BJ (cell line): ENCODE data around the gene SLC39A6. TPM values are rescaled to one million over a fixed set of nuclear protein-coding genes. Genes with fewer than 3 reads are reported as not detected.

Source experiments
- CTCF ChIA-PET: fragments of 350-600 bp; formaldehyde crosslinking; extraction: SDS; loops from one replicate; lab custom pipeline; 2021; ENCODE audit warnings: antibody characterized with exemption, inconsistent platforms; lab: Yijun Ruan, JAX
- POLR2A ChIA-PET: fragments of 300-600 bp; sonication (Branson Sonifier 250); formaldehyde crosslinking; extraction: SDS; loops from one replicate; lab custom pipeline; 2021; ENCODE audit warnings: antibody characterized with exemption; lab: Charles Lee
- DNase-seq: peaks from one replicate; pipeline ENCODE4 v3.0.0-alpha.2; 2011; ENCODE audit warnings: low read depth
- H3K27me3 ChIP-seq: 2 replicates; pipeline ENCODE4 v1.6.0; 2011; ENCODE audit warnings: low read length; ENCODE audit not compliant: control insufficient read depth, insufficient read depth
- H3K36me3 ChIP-seq: 2 replicates; pipeline ENCODE4 v1.5.1; 2011; ENCODE audit warnings: low read length; ENCODE audit not compliant: control insufficient read depth, insufficient read depth
- H3K4me3 ChIP-seq: 2 replicates; pipeline ENCODE4 v1.5.1; 2011; ENCODE audit warnings: low read depth, mild to moderate bottlenecking, control low read depth, low read length
- polyA plus RNA-seq: library from polyadenylated mRNA; depleted of rRNA; stranded (reverse); fragments of >200 nt; gene quantifications from 2 replicates; pipeline ENCODE4 v1.2.3, GENCODE V29; 2011
- TF ChIP-seq, protein P1 (sequence below): IDR thresholded peaks from 2 replicates; pipeline ENCODE4 v1.5.1; 2011; ENCODE audit warnings: low read depth, mild to moderate bottlenecking, control low read depth, inconsistent platforms, low read length, moderate library complexity; ENCODE audit not compliant: insufficient read depth

SLC39A6 gene
- polyA plus RNA-seq, 1 experiment = 99.2 TPM

DNA sequence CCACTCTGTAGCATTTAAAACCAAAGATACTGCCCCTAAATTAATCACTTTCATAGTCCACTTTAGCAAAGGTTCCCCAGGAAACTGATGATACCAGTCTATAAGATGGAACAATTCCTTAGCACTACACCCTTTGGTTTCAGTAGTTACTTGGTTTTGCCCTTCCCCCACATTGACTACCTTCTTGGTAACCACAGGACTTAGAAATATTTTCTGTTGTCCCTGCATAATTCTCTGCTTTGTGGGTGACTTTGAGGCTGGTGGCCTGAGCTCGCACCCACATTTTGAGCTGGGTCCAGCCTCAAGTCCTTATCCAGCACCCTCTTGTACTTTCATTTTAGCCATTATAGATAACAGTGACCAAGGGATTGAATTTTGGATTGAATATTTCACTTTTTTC is 23.6 kb upstream of the SLC39A6 start:
- Histone ChIP-seq H3K36me3 (peaks cover 18% of the 10 kb centered on the region), H3K4me3 (no peak overlapping the region), H3K27me3 (no peaks in the 10 kb centered on the region)
- TF ChIP-seq, protein P1, sequence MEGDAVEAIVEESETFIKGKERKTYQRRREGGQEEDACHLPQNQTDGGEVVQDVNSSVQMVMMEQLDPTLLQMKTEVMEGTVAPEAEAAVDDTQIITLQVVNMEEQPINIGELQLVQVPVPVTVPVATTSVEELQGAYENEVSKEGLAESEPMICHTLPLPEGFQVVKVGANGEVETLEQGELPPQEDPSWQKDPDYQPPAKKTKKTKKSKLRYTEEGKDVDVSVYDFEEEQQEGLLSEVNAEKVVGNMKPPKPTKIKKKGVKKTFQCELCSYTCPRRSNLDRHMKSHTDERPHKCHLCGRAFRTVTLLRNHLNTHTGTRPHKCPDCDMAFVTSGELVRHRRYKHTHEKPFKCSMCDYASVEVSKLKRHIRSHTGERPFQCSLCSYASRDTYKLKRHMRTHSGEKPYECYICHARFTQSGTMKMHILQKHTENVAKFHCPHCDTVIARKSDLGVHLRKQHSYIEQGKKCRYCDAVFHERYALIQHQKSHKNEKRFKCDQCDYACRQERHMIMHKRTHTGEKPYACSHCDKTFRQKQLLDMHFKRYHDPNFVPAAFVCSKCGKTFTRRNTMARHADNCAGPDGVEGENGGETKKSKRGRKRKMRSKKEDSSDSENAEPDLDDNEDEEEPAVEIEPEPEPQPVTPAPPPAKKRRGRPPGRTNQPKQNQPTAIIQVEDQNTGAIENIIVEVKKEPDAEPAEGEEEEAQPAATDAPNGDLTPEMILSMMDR = no peak
- POLR2A ChIA-PET = no interaction called here
- CTCF ChIA-PET = interaction anchor here (1.1 kb wide), 1 partner anchor 29 kb away, joined by 3 read pairs; no protein-coding TSS in a partner anchor
- no peak for DNase-seq

DNA sequence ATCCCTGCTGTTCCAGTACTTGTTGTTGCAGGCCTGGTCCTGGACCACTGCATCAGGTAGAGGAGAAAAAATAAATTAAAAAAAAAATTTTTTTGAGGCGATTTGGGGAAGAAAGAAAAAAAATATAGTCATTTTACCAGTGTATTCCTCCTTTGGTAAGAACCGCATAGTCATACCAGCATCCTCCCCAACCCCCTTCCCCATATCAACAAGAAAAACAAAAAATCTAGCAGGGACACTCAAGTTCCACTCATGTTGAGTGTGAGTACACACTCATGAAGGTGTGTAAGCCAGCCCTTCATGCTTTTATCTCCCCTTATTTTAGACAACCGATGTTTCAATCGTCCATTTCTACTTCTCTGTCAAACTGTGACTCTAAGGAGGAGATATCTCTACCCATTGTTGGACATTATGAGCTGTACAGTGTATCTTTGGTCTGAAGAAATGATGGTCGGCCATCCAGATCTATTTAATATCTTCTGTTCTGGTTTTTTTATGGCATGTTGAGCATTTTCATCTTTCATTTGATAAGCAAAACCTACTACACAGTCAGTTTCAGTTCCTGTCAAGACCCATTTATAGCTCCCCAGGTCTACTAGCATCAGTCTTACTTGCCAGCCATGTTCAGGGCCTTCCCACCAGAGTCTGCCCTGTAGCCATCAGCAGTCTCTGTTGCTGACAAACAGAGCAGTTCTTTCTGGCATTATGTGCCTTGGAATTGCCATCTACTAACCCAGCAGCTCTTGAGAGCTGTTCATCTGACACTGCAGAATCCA is 20.6 kb upstream of the SLC39A6 start:
- Histone ChIP-seq H3K36me3 (peaks cover 20% of the 10 kb centered on the region), H3K27me3 (no peaks in the 10 kb centered on the region), H3K4me3 (no peak overlapping the region)
- CTCF ChIA-PET = interaction anchor here (0.6 to 1.5 kb wide), 5 partner anchors 9 to 151 kb away, joined by 3 to 5 read pairs (median 3); no protein-coding TSS in a partner anchor
- POLR2A ChIA-PET = no interaction called here
- no peak for DNase-seq
- TF ChIP-seq, protein P1 = no peak

DNA sequence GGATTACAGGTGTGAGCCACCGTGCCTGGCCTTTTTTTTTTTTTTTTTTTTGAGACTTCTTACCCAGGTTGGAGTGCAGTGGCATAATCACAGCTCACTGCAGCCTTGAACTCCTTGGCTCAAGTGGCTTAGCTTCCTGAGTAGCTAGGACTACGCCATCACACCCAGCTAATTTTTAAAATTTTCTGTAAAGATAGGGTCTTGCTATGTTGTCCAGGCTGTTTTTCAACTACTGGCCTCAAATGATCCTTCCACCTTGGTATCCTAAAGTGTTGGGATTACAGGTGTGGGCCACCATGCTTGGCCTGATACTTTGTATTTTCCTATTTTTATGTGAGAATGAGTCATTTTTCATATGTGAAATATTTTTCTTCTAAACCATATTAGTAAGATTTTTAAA is 14.3 kb upstream of the SLC39A6 start:
- H3K36me3 ChIP-seq = peaks cover 23% of the 10 kb centered on the region
- ChIA-PET POLR2A (interaction anchor here (0.6 kb wide), 1 partner anchor 37 kb away, joined by 3 read pairs; no protein-coding TSS in a partner anchor), CTCF (no interaction called here)
- H3K27me3 ChIP-seq = no peaks in the 10 kb centered on the region
- TF ChIP-seq, protein P1 = no peak
- no peak overlapping the region for H3K4me3 ChIP-seq
- DNase-seq = no peak

DNA sequence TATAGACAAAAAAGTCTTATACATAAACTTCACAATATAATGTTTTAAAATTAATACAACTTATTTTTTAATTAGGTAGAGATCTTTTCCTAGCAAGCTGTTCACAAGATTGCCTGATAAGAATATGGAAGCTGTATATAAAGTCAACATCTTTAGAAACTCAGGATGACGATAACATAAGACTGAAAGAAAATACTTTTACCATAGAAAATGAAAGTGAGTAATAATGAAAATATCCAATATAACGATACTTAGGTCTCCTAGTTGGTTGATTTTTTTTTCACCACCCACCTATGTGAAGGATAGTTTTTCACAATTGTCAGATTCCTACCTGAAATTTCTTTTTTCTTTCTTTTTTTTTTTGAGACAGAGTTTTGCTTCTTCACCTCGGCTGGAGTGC is 13.6 kb upstream of the SLC39A6 start:
- ChIA-PET POLR2A (no interaction called here), CTCF (no interaction called here)
- no peaks in the 10 kb centered on the region for H3K27me3 ChIP-seq
- no peak overlapping the region for H3K4me3 ChIP-seq
- peaks cover 20% of the 10 kb centered on the region for H3K36me3 ChIP-seq
- TF ChIP-seq, protein P1 = no peak
- no peak for DNase-seq

DNA sequence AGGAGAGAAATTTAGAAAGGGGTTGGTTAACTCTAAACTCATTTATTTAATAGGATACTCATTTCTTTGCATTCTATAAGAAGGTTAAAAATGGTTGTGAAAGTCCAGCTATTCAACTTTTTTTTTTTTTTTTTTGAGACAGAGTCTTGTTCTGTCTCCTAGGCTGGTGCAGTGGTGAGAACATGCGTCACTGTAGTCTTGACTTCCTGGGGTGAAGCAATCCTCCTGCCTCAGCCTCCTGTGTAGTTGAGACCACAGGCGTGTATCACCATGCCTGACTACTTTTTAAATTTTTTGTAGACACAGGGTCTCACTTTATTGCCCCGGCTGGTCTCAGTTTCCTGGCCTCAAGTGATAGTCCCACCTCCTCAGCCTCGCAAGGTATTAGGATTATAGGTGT is 12.4 kb upstream of the SLC39A6 start:
- ChIA-PET POLR2A (interaction anchor here (0.6 kb wide), 1 partner anchor 76 kb away, joined by 5 read pairs; no protein-coding TSS in a partner anchor), CTCF (interaction anchor here (1.2 kb wide), 1 partner anchor 8 kb away, joined by 3 read pairs; no protein-coding TSS in a partner anchor)
- no peak overlapping the region for H3K4me3 ChIP-seq
- DNase-seq = no peak
- no peaks in the 10 kb centered on the region for H3K27me3 ChIP-seq
- TF ChIP-seq, protein P1 = no peak
- peaks cover 19% of the 10 kb centered on the region for H3K36me3 ChIP-seq
